ENCODE measurements around the gene STK10.

The STK10 gene

GRCh38 chr5:171999100-171999499, 188.9 kb downstream of the STK10 start:
- H3K4me3 ChIP-seq (ENCODE audit: low read depth in 1 of 5, low read length in 5 of 5), result no peak overlapping the region
- peaks cover 0 to 23% (median 11%) of the 10 kb centered on the region in 5 donors for H3K4me1 ChIP-seq (ENCODE audit: control insufficient read depth in 5 of 5, insufficient read depth in 5 of 5, low read length in 5 of 5)
- no peak overlapping the region for H3K27ac ChIP-seq (ENCODE audit: low read depth, low read length)

GRCh38 chr5:171997011-171997410, 191.0 kb downstream of the STK10 start:
- H3K27me3 ChIP-seq (ENCODE audit: control insufficient read depth in 5 of 5, insufficient read depth in 4 of 5, low read length in 5 of 5), result no peaks in the 10 kb centered on the region
- peaks cover 0 to 9% (median under 1%) of the 10 kb centered on the region in 5 donors for H3K4me1 ChIP-seq (ENCODE audit: control insufficient read depth in 5 of 5, insufficient read depth in 5 of 5, low read length in 5 of 5)
- no peak overlapping the region for H3K9ac ChIP-seq (ENCODE audit: low read length in 5 of 5)
- H3K4me3 ChIP-seq (ENCODE audit: low read depth in 1 of 5, low read length in 5 of 5), result no peak overlapping the region
- no peak overlapping the region for H3K27ac ChIP-seq (ENCODE audit: low read depth, low read length)
- no peaks in the 10 kb centered on the region for H3K9me3 ChIP-seq (ENCODE audit: control insufficient read depth in 5 of 5, low read length in 5 of 5)
- H3K36me3 ChIP-seq (ENCODE audit: control insufficient read depth in 5 of 5, insufficient read depth in 5 of 5, low read length in 5 of 5), result peaks cover 3 to 14% (median 6%) of the 10 kb centered on the region in 5 donors

More at GRCh38 chr5:171999100-171999499, 188.9 kb downstream of the STK10 start:
- peaks cover 2 to 6% (median 3%) of the 10 kb centered on the region in 5 donors for H3K36me3 ChIP-seq (ENCODE audit: control insufficient read depth in 5 of 5, insufficient read depth in 5 of 5, low read length in 5 of 5)
- H3K9me3 ChIP-seq (ENCODE audit: control insufficient read depth in 5 of 5, low read length in 5 of 5), result no peaks in the 10 kb centered on the region
- no peak overlapping the region for H3K9ac ChIP-seq (ENCODE audit: low read length in 5 of 5)
- no peaks in the 10 kb centered on the region for H3K27me3 ChIP-seq (ENCODE audit: control insufficient read depth in 5 of 5, insufficient read depth in 4 of 5, low read length in 5 of 5)

- Histone ChIP-seq H3K27me3 (ENCODE audit: control insufficient read depth in 5 of 5, insufficient read depth in 4 of 5, low read length in 5 of 5) (no peaks in the 10 kb centered on the region), H3K4me1 (ENCODE audit: control insufficient read depth in 5 of 5, insufficient read depth in 5 of 5, low read length in 5 of 5) (peaks cover 0 to 11% (median 6%) of the 10 kb centered on the region in 5 donors), H3K27ac (ENCODE audit: low read depth, low read length) (no peak overlapping the region), H3K9ac (ENCODE audit: low read length in 5 of 5) (no peak overlapping the region), H3K4me3 (ENCODE audit: low read depth in 1 of 5, low read length in 5 of 5) (no peak overlapping the region), H3K36me3 (ENCODE audit: control insufficient read depth in 5 of 5, insufficient read depth in 5 of 5, low read length in 5 of 5) (peaks cover 3 to 17% (median 6%) of the 10 kb centered on the region in 5 donors), H3K9me3 (ENCODE audit: control insufficient read depth in 5 of 5, low read length in 5 of 5) (no peaks in the 10 kb centered on the region)
These were observed 195.2 kb downstream of the STK10 start for GRCh38 chr5:171992813-171993212.

GRCh38 chr5:171992305-171992704, 195.7 kb downstream of the STK10 start:
- Histone ChIP-seq H3K27ac (ENCODE audit: low read depth, low read length) (no peak overlapping the region), H3K4me3 (ENCODE audit: low read depth in 1 of 5, low read length in 5 of 5) (no peak overlapping the region), H3K9me3 (ENCODE audit: control insufficient read depth in 5 of 5, low read length in 5 of 5) (no peaks in the 10 kb centered on the region), H3K9ac (ENCODE audit: low read length in 5 of 5) (no peak overlapping the region), H3K36me3 (ENCODE audit: control insufficient read depth in 5 of 5, insufficient read depth in 5 of 5, low read length in 5 of 5) (peaks cover 3 to 17% (median 6%) of the 10 kb centered on the region in 5 donors), H3K4me1 (ENCODE audit: control insufficient read depth in 5 of 5, insufficient read depth in 5 of 5, low read length in 5 of 5) (peaks cover 0 to 11% (median 6%) of the 10 kb centered on the region in 5 donors), H3K27me3 (ENCODE audit: control insufficient read depth in 5 of 5, insufficient read depth in 4 of 5, low read length in 5 of 5) (no peaks in the 10 kb centered on the region)
